GM12878 (cell line): Measurements from ENCODE around the gene SCMH1. TPM values are rescaled to one million over a fixed set of nuclear protein-coding genes. Genes with fewer than 3 reads are reported as not detected.

Source experiments
- ATAC-seq: fragments of 200-7000 bp; cut with Tn5 transposase; 3 replicates; pipeline ENCODE4 v1.9.1; 2020; ENCODE audit warnings: mild to moderate bottlenecking, moderate library complexity
- BruUV-seq: library from RNA; stranded (reverse); fragments of 400-500 nt; replicated peaks from 2 replicates; lab custom pipeline; 2021; lab: Mats Ljungman, UMichigan
- CTCF ChIA-PET: fragments of 300-600 bp; sonication (Branson Sonifier 250); formaldehyde crosslinking; extraction: SDS; loops from one replicate; lab custom pipeline; 2021; ENCODE audit warnings: inconsistent platforms; lab: Yijun Ruan, JAX
- POLR2A ChIA-PET: fragments of 350-600 bp; formaldehyde crosslinking; extraction: SDS; loops from one replicate; lab custom pipeline; 2021; ENCODE audit warnings: inconsistent platforms; lab: Charles Lee
- RAD21 ChIA-PET: fragments of 300-600 bp; sonication (Branson Sonifier 250); formaldehyde crosslinking; loops from one replicate; lab custom pipeline; 2023; ENCODE audit warnings: antibody characterized with exemption; ENCODE audit not compliant: unreplicated experiment; lab: Charles Lee
- SMC1A ChIA-PET: fragments of 300-600 bp; sonication (Branson Sonifier 250); formaldehyde crosslinking; loops from one replicate; lab custom pipeline; 2023; ENCODE audit not compliant: unreplicated experiment, uncharacterized antibody; lab: Charles Lee
- DNase-seq: peaks from one replicate; pipeline ENCODE4 v3.0.0-alpha.2; 2011; ENCODE audit warnings: low read depth, low spot score
- FAIRE-seq: peaks from 3 replicates; lab custom pipeline; 2011; peaks lifted over from hg19 to GRCh38; lab: Jason Lieb, UNC
- H2AFZ ChIP-seq: 2 replicates; pipeline ENCODE4 v1.6.0; 2011; ENCODE audit warnings: low read depth, low read length, control low read depth; ENCODE audit not compliant: control insufficient read depth
- H3K27ac ChIP-seq: 2 replicates; pipeline ENCODE4 v1.5.1; 2011; ENCODE audit warnings: control low read depth; ENCODE audit not compliant: control insufficient read depth, insufficient read depth
- H3K27me3 ChIP-seq, 2 experiments: replicated peaks in 1 of 2; 2 replicates each; pipeline versions ENCODE4 v1.6.0 to v1.6.1; 2011; ENCODE audit warnings: low read length in 1 of 2; ENCODE audit not compliant: control insufficient read depth in 2 of 2, insufficient read depth in 2 of 2
- H3K36me3 ChIP-seq, 2 experiments: 2 replicates each; pipeline ENCODE4 v1.5.1; 2011; ENCODE audit warnings: low read length in 1 of 2; ENCODE audit not compliant: control insufficient read depth in 2 of 2, insufficient read depth in 2 of 2
- H3K4me1 ChIP-seq: 2 replicates; pipeline ENCODE4 v1.6.1; 2011; ENCODE audit warnings: mild to moderate bottlenecking, low read length, moderate library complexity, mixed read lengths; ENCODE audit not compliant: control insufficient read depth, insufficient read depth
- H3K4me2 ChIP-seq: 2 replicates; pipeline ENCODE4 v1.6.0; 2011; ENCODE audit warnings: control low read depth; ENCODE audit not compliant: control insufficient read depth, insufficient read depth
- H3K4me3 ChIP-seq: fragments of 200-600 bp; sonication (generic); 2 replicates; pipeline ENCODE4 v1.5.1; 2016
- H3K79me2 ChIP-seq: 2 replicates; pipeline ENCODE4 v1.6.0; 2011; ENCODE audit warnings: low read length; ENCODE audit not compliant: control insufficient read depth, insufficient read depth
- H3K9ac ChIP-seq: 2 replicates; pipeline ENCODE4 v1.8.0; 2011; ENCODE audit warnings: low read length, control low read depth, mixed read lengths; ENCODE audit not compliant: control insufficient read depth, insufficient read depth
- H3K9me3 ChIP-seq: replicated peaks from 3 replicates; pipeline ENCODE4 v1.5.1; 2011; ENCODE audit warnings: mild to moderate bottlenecking, low read length; ENCODE audit not compliant: control insufficient read depth, insufficient read depth
- H4K20me1 ChIP-seq: 2 replicates; pipeline ENCODE4 v1.6.0; 2011; ENCODE audit not compliant: control insufficient read depth, insufficient read depth
- ATF7 ChIP-seq: fragments of 450-650 bp; IDR thresholded peaks from 2 replicates; pipeline ENCODE4 v1.6.1; 2016; ENCODE audit warnings: low read depth, mild to moderate bottlenecking
- DPF2 ChIP-seq: fragments of 450-650 bp; IDR thresholded peaks from 2 replicates; pipeline ENCODE4 v1.6.1; 2017; ENCODE audit warnings: mild to moderate bottlenecking
- ETV6 ChIP-seq, 2 experiments: fragments of 450-650 bp in 1 of 2; IDR thresholded peaks in 1 of 2; conservative IDR thresholded peaks in 1 of 2; 2 replicates each; pipeline ENCODE4 v1.6.1; 2014; ENCODE audit warnings: antibody characterized with exemption in 1 of 2, borderline replicate concordance in 1 of 2, low read depth in 1 of 2, mild to moderate bottlenecking in 1 of 2, moderate library complexity in 1 of 2
- HCFC1 ChIP-seq: fragments of 150-350 bp; IDR thresholded peaks from 2 replicates; pipeline ENCODE4 v1.6.1; 2014; ENCODE audit warnings: low read length
- MYC ChIP-seq: IDR thresholded peaks from 2 replicates; pipeline ENCODE4 v1.6.1; 2011; ENCODE audit warnings: mild to moderate bottlenecking, low read length, moderate library complexity, inconsistent platforms; ENCODE audit not compliant: insufficient read depth, insufficient replicate concordance, insufficient read length, severe bottlenecking
- PAX8 ChIP-seq: fragments of 450-650 bp; IDR thresholded peaks from 2 replicates; pipeline ENCODE4 v1.6.1; 2017; ENCODE audit warnings: mild to moderate bottlenecking, moderate library complexity
- STAT3 ChIP-seq: IDR thresholded peaks from 2 replicates; pipeline ENCODE4 v1.6.1; 2011; ENCODE audit warnings: low read depth, low read length, improper control_type of control experiment
- YY1 ChIP-seq: IDR thresholded peaks from 2 replicates; pipeline ENCODE4 v1.6.1; 2011; ENCODE audit warnings: low read depth, mild to moderate bottlenecking, low read length
- ZBED1 ChIP-seq: IDR thresholded peaks from 2 replicates; pipeline ENCODE4 v1.6.1; 2016; ENCODE audit warnings: borderline replicate concordance
- WGBS: methylation state at CpG from one replicate; pipeline ENCODE4 v1.1.6; 2016; ENCODE audit warnings: low lambda C conversion rate; ENCODE audit not compliant: insufficient replicate concordance, insufficient coverage; ENCODE audit errors: missing lambda C conversion rate; 5-methylcytosine and 5-hydroxymethylcytosine counted together
- in situ Hi-C: fragments of 300-500 bp; cut with MboI; formaldehyde crosslinking; loops from 9 replicates; pipeline ENCODE4 v1.14.3; 2018; ENCODE audit warnings: mixed read lengths
- intact Hi-C: fragments of 100-400 bp; cut with micrococcal nuclease; formaldehyde crosslinking; loops from one replicate; pipeline ENCODE4 v1.14.2; 2022; ENCODE audit not compliant: unreplicated experiment
- polyA plus RNA-seq, 11 experiments: library from polyadenylated mRNA; depleted of rRNA in 4 of 11; unstranded in 6 of 11; stranded (reverse) in 5 of 11; fragments of >200 nt; fragmentation: Nextera tagmentation in 4 of 11; fragmentation: Illumina TruSeq in 1 of 11; extraction: Ambion mirVana in 4 of 11; extraction: Trizol in 1 of 11; gene quantifications; 1 replicate in 1 of 11; 2 replicates in 10 of 11; pipeline versions ENCODE4 v1.2.1 to v1.2.3, GENCODE V29; 2011 to 2016; ENCODE audit warnings: inconsistent platforms in 2 of 11, missing spikeins in 2 of 11, low read depth in 1 of 11
- total RNA-seq, 4 experiments: library from RNA; depleted of rRNA in 3 of 4; stranded (reverse); fragments of >200 nt in 3 of 4; fragmentation: Illumina TruSeq in 1 of 4; extraction: Trizol in 1 of 4; gene quantifications; 2 replicates each; pipeline versions ENCODE4 v1.2.1 to v1.2.3, GENCODE V29; 2013 to 2021
- TF ChIP-seq, protein P1 (sequence below): fragments of 450-650 bp; IDR thresholded peaks from 2 replicates; pipeline ENCODE4 v1.6.1; 2018; ENCODE audit warnings: borderline replicate concordance, mild to moderate bottlenecking; ENCODE audit not compliant: partially characterized antibody

SCMH1 gene
- total and polyA plus RNA-seq, 10 of the 15 experiments (the other 5 are each of a cell fraction or from before 2014, with no cell fraction given) = 7.5 to 44.1 (median 27.8) TPM

DNA sequence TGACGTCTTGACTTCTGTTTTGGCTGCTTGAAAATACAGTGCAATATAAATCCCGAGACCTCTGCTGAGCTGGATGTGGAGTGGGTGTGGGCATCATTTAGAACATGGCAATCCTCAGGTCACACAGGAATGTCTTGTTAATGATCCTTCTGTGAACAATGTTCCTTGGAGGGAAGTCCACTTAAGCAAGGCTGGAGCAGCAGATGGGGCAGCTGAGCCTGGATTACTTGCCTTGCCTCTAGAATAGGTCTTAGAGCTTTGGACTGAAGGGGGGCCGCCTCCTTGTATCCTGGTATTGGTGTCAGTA is 926 bp upstream of the SCMH1 start:
- BruUV-seq = no TSS peak
- POLR2A ChIA-PET = no interaction called here
- Histone ChIP-seq H3K9ac (peak overlapping the region; percentile 89), H3K4me2 (peak overlapping the region; percentile 78), H3K9me3 (no peaks in the 10 kb centered on the region), H4K20me1 (no peaks in the 10 kb centered on the region), H3K79me2 (peaks cover 46% of the 10 kb centered on the region), H2AFZ (peak overlapping the region; percentile 94), H3K4me3 (peak overlapping the region; percentile 74), H3K4me1 (peaks cover 17% of the 10 kb centered on the region), H3K27me3 (no peaks in the 10 kb centered on the region), H3K27ac (peak overlapping the region; percentile 92), H3K36me3 (no peaks in the 10 kb centered on the region)
- no peak for TF ChIP-seq ATF7
- no peak for TF ChIP-seq HCFC1
- TF ChIP-seq PAX8 = no peak
- TF ChIP-seq YY1 = no peak
- TF ChIP-seq DPF2 = no peak
- TF ChIP-seq ZBED1 = no peak
- TF ChIP-seq, protein P1, sequence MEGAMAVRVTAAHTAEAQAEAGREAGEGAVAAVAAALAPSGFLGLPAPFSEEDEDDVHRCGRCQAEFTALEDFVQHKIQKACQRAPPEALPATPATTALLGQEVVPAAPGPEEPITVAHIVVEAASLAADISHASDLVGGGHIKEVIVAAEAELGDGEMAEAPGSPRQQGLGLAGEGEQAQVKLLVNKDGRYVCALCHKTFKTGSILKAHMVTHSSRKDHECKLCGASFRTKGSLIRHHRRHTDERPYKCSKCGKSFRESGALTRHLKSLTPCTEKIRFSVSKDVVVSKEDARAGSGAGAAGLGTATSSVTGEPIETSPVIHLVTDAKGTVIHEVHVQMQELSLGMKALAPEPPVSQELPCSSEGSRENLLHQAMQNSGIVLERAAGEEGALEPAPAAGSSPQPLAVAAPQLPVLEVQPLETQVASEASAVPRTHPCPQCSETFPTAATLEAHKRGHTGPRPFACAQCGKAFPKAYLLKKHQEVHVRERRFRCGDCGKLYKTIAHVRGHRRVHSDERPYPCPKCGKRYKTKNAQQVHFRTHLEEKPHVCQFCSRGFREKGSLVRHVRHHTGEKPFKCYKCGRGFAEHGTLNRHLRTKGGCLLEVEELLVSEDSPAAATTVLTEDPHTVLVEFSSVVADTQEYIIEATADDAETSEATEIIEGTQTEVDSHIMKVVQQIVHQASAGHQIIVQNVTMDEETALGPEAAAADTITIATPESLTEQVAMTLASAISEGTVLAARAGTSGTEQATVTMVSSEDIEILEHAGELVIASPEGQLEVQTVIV = no peak
- TF ChIP-seq ETV6 (conservative IDR thresholded peaks at IDR 0.05 in 1 of 2, IDR thresholded peaks at IDR 0.05 in 1 of 2; ENCODE audit: borderline replicate concordance in 1 of 2, low read depth in 1 of 2) = no peak
- no peak for TF ChIP-seq MYC
- no peak for TF ChIP-seq STAT3
- in situ Hi-C loops (no loop called here), intact Hi-C loops (loop anchor here (5.0 kb wide), 1 partner anchor 86 kb away; no protein-coding TSS in a partner anchor)
- FAIRE-seq (no peak), DNase-seq (no peak), ATAC-seq (no peak)
- WGBS = 80% methylated on average over 3 of the region's 3 CpGs
- SMC1A ChIA-PET = interaction anchor here (0.7 to 1.3 kb wide), 4 partner anchors 18 to 117 kb away, joined by 3 to 4 read pairs (median 3); no protein-coding TSS in a partner anchor
- RAD21 ChIA-PET = interaction anchor here (0.9 kb wide), 1 partner anchor 625 kb away, joined by 3 read pairs; no protein-coding TSS in a partner anchor
- CTCF ChIA-PET = interaction anchor here (0.9 to 1.5 kb wide), 4 partner anchors 72 to 273 kb away, joined by 3 to 4 read pairs (median 4); no protein-coding TSS in a partner anchor
